Mucosa of stomach (tissue), 1 donor: ENCODE measurements around the gene ZNF106.

Experiments used
- H3K27me3 ChIP-seq: one replicate; pipeline ENCODE4 v1.7.0; 2013; ENCODE audit warnings: mild to moderate bottlenecking, low read length; ENCODE audit not compliant: control insufficient read depth, insufficient read depth
- H3K36me3 ChIP-seq: one replicate; pipeline ENCODE4 v1.7.0; 2013; ENCODE audit warnings: low read length; ENCODE audit not compliant: control insufficient read depth, insufficient read depth
- H3K4me1 ChIP-seq: one replicate; pipeline ENCODE4 v1.7.0; 2013; ENCODE audit warnings: mild to moderate bottlenecking, low read length; ENCODE audit not compliant: control insufficient read depth, insufficient read depth
- H3K4me3 ChIP-seq: one replicate; pipeline ENCODE4 v1.7.0; 2013; ENCODE audit warnings: low read length
- H3K9ac ChIP-seq: one replicate; pipeline ENCODE4 v1.7.0; 2013; ENCODE audit warnings: mild to moderate bottlenecking, low read length, moderate library complexity
- H3K9me3 ChIP-seq: one replicate; pipeline ENCODE4 v1.7.0; 2013; ENCODE audit warnings: mild to moderate bottlenecking, low read length, moderate library complexity; ENCODE audit not compliant: control insufficient read depth
- donor health status: Pancreatic carcinoma.

ZNF106 gene

GRCh38 chr15:42401544-42402454 is 89.1 kb downstream of the ZNF106 start:
- no peaks in the 10 kb centered on the region for H3K27me3 ChIP-seq
- no peaks in the 10 kb centered on the region for H3K9me3 ChIP-seq
- H3K4me3 ChIP-seq = no peak overlapping the region
- no peak overlapping the region for H3K9ac ChIP-seq
- no peaks in the 10 kb centered on the region for H3K4me1 ChIP-seq
- no peaks in the 10 kb centered on the region for H3K36me3 ChIP-seq

- H3K36me3 ChIP-seq = no peaks in the 10 kb centered on the region
- H3K9ac ChIP-seq = no peak overlapping the region
- H3K4me3 ChIP-seq = no peak overlapping the region
- H3K27me3 ChIP-seq = no peaks in the 10 kb centered on the region
- no peaks in the 10 kb centered on the region for H3K9me3 ChIP-seq
- peaks cover 10% of the 10 kb centered on the region for H3K4me1 ChIP-seq
Observed at GRCh38 chr15:42395838-42396237, 95.1 kb downstream of the ZNF106 start.

GRCh38 chr15:42394106-42394505 is 96.8 kb downstream of the ZNF106 start:
- H3K9me3 ChIP-seq = no peaks in the 10 kb centered on the region

GRCh38 chr15:42392309-42393024 is 98.5 kb downstream of the ZNF106 start:
- H3K4me3 ChIP-seq = no peak overlapping the region
- no peaks in the 10 kb centered on the region for H3K27me3 ChIP-seq
- no peaks in the 10 kb centered on the region for H3K36me3 ChIP-seq
- no peak overlapping the region for H3K9ac ChIP-seq
- H3K9me3 ChIP-seq = no peaks in the 10 kb centered on the region
- peaks cover 10% of the 10 kb centered on the region for H3K4me1 ChIP-seq

More at GRCh38 chr15:42394106-42394505, 96.8 kb downstream of the ZNF106 start:
- H3K9ac ChIP-seq = no peak overlapping the region
- H3K27me3 ChIP-seq = no peaks in the 10 kb centered on the region
- peaks cover 10% of the 10 kb centered on the region for H3K4me1 ChIP-seq
- no peaks in the 10 kb centered on the region for H3K36me3 ChIP-seq
- H3K4me3 ChIP-seq = no peak overlapping the region

- Histone ChIP-seq H3K9me3 (no peaks in the 10 kb centered on the region), H3K4me1 (peaks cover 6% of the 10 kb centered on the region), H3K9ac (no peak overlapping the region), H3K4me3 (no peak overlapping the region), H3K27me3 (no peaks in the 10 kb centered on the region), H3K36me3 (no peaks in the 10 kb centered on the region)
Observed at GRCh38 chr15:42387603-42388002, 103.3 kb downstream of the ZNF106 start.

GRCh38 chr15:42385980-42386700 is 104.8 kb downstream of the ZNF106 start:
- no peaks in the 10 kb centered on the region for H3K27me3 ChIP-seq
- no peaks in the 10 kb centered on the region for H3K4me1 ChIP-seq
- H3K9me3 ChIP-seq = no peaks in the 10 kb centered on the region
- no peaks in the 10 kb centered on the region for H3K36me3 ChIP-seq
- no peak overlapping the region for H3K9ac ChIP-seq
- no peak overlapping the region for H3K4me3 ChIP-seq

GRCh38 chr15:42385206-42385979 is 105.5 kb downstream of the ZNF106 start:
- no peaks in the 10 kb centered on the region for H3K4me1 ChIP-seq
- H3K36me3 ChIP-seq = no peaks in the 10 kb centered on the region
- no peak overlapping the region for H3K4me3 ChIP-seq
- H3K9ac ChIP-seq = no peak overlapping the region
- no peaks in the 10 kb centered on the region for H3K27me3 ChIP-seq
- H3K9me3 ChIP-seq = no peaks in the 10 kb centered on the region

DNA sequence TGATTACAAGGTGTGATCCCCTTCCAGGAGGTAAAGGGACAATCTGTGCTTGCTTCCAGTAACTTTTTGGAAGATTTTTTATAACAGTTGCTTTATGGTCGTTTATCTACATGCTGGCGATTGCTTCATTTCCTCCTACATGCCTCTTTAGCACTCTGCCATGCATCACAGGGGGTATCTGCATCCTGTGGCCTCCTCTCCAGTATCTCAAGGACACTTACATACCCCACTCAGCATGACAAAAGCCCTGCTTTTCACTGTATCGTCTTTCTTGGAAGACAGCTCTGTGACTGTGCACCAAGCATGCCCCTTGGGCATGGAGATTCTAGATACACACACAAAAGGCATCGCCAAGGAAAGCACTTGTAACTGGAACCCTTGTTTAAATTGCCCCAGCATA is 106.3 kb downstream of the ZNF106 start:
- Histone ChIP-seq H3K27me3 (no peaks in the 10 kb centered on the region), H3K9me3 (no peaks in the 10 kb centered on the region), H3K36me3 (no peaks in the 10 kb centered on the region), H3K9ac (no peak overlapping the region), H3K4me1 (no peaks in the 10 kb centered on the region), H3K4me3 (no peak overlapping the region)

DNA sequence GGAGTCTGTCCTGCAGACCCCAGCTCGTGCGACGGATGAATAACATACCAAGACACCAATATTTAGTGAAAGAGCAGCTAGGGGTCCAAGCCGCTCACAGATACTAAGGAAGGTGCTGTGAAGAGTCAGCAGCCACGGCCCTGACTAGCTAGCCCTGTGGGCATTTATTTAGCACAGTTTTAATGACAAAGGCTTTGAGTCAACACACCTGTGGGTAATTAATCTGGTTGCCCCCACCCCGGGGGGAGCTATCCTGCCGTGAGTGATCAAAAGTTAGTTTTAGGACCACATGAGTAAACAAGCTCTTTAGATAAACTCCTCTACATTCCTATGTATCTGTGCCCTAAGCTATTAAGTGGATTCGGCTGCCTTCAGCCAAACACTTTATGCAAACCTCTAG is 112.9 kb downstream of the ZNF106 start:
- Histone ChIP-seq H3K27me3 (no peaks in the 10 kb centered on the region), H3K9me3 (no peaks in the 10 kb centered on the region), H3K4me3 (no peak overlapping the region), H3K36me3 (no peaks in the 10 kb centered on the region), H3K9ac (no peak overlapping the region), H3K4me1 (no peaks in the 10 kb centered on the region)

DNA sequence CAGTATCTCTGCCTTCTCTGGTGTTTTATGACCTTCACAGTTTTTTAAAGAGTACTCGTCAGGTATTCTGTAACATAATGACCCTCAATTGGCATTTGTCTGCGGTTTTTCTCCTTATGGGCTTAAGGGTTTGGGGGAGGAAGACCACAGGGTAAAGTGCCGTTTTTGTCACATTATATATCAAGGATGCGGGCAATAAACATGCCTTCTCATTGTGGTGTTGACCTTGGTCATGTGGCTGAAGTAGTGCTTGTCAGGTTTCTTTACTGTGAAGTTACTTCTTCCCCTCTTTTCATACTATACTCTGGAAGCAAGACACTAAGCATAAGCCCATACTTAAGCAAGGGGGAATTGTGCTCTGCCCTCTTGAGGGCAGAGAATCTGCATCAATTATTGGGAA is 115.0 kb downstream of the ZNF106 start:
- H3K9ac ChIP-seq = no peak overlapping the region
- H3K9me3 ChIP-seq = no peaks in the 10 kb centered on the region
- no peak overlapping the region for H3K4me3 ChIP-seq
- no peaks in the 10 kb centered on the region for H3K27me3 ChIP-seq
- no peaks in the 10 kb centered on the region for H3K36me3 ChIP-seq
- no peaks in the 10 kb centered on the region for H3K4me1 ChIP-seq

GRCh38 chr15:42375252-42375651 is 115.7 kb downstream of the ZNF106 start:
- H3K9ac ChIP-seq = no peak overlapping the region
- no peaks in the 10 kb centered on the region for H3K9me3 ChIP-seq
- no peak overlapping the region for H3K4me3 ChIP-seq
- no peaks in the 10 kb centered on the region for H3K36me3 ChIP-seq
- no peaks in the 10 kb centered on the region for H3K27me3 ChIP-seq
- H3K4me1 ChIP-seq = no peaks in the 10 kb centered on the region
